H1 (cell line): ENCODE data around the gene ANKRD65. TPM values are rescaled to one million over a fixed set of nuclear protein-coding genes. Genes with fewer than 3 reads are reported as not detected.
"Not testable (repeated sequence)": the region's sequence is repeated elsewhere in the genome, so short reads cannot be mapped to it uniquely, and the experiment has no call there.

Experiments used
- CTCF ChIA-PET: fragments of 300-600 bp; sonication (Branson Sonifier 250); formaldehyde crosslinking; loops from one replicate; lab custom pipeline; 2021; ENCODE audit not compliant: partially characterized antibody; lab: Charles Lee
- POLR2A ChIA-PET: fragments of 300-600 bp; sonication (Branson Sonifier 250); formaldehyde crosslinking; loops from one replicate; lab custom pipeline; 2021; ENCODE audit warnings: inconsistent platforms; ENCODE audit not compliant: partially characterized antibody; lab: Charles Lee
- DNase-seq, 2 experiments: peaks; one replicate each; pipeline versions ENCODE4 v3.0.0 to v3.0.0-alpha.2; 2010 to 2022; ENCODE audit warnings: low spot score in 2 of 2, low read depth in 1 of 2, mixed read lengths in 1 of 2
- FAIRE-seq: peaks from 2 replicates; lab custom pipeline; 2011; peaks lifted over from hg19 to GRCh38; lab: Jason Lieb, UNC
- H2AFZ ChIP-seq: 2 replicates; pipeline ENCODE4 v1.8.1; 2012; ENCODE audit warnings: low read length, inconsistent platforms
- H2AK5ac ChIP-seq: 2 replicates; pipeline ENCODE4 v1.6.1; 2013; ENCODE audit warnings: low read depth, low read length
- H2BK120ac ChIP-seq: replicated peaks from 2 replicates; pipeline ENCODE3; 2013; ENCODE audit warnings: low read depth, low read length, inconsistent platforms
- H2BK12ac ChIP-seq: 2 replicates; pipeline ENCODE4 v1.6.1; 2013; ENCODE audit warnings: low read depth, low read length
- H2BK15ac ChIP-seq: 2 replicates; pipeline ENCODE4 v1.6.1; 2013; ENCODE audit warnings: low read length
- H2BK20ac ChIP-seq: 2 replicates; pipeline ENCODE4 v1.6.1; 2013; ENCODE audit warnings: low read length
- H2BK5ac ChIP-seq: 2 replicates; pipeline ENCODE4 v1.6.1; 2013; ENCODE audit warnings: low read depth, low read length
- H3K14ac ChIP-seq: 2 replicates; pipeline ENCODE4 v1.6.1; 2013; ENCODE audit warnings: inconsistent platforms; ENCODE audit not compliant: insufficient read length
- H3K18ac ChIP-seq: 2 replicates; pipeline ENCODE4 v1.6.1; 2013; ENCODE audit warnings: low read length; ENCODE audit errors: extremely low read depth
- H3K23ac ChIP-seq: 2 replicates; pipeline ENCODE4 v1.6.1; 2013; ENCODE audit warnings: inconsistent platforms; ENCODE audit not compliant: insufficient read length
- H3K23me2 ChIP-seq: 2 replicates; pipeline ENCODE4 v1.6.1; 2013; ENCODE audit warnings: low read depth, low read length
- H3K27ac ChIP-seq: 2 replicates; pipeline ENCODE4 v1.6.1; 2011; ENCODE audit warnings: low read depth, low read length, inconsistent platforms
- H3K27me3 ChIP-seq, 4 experiments: replicated peaks in 1 of 4; 1 replicate in 1 of 4; 2 replicates in 3 of 4; pipeline versions ENCODE4 v1.6.1 to v1.8.1; 2011 to 2013; ENCODE audit warnings: low read length in 3 of 4, mild to moderate bottlenecking in 3 of 4, inconsistent platforms in 2 of 4, mixed read lengths in 2 of 4, moderate library complexity in 1 of 4; ENCODE audit not compliant: control insufficient read depth in 3 of 4, insufficient read depth in 3 of 4; ENCODE audit errors: extremely low read depth in 1 of 4
- H3K36me3 ChIP-seq, 4 experiments: 2 replicates each; pipeline versions ENCODE4 v1.6.1 to v1.8.1; 2011 to 2013; ENCODE audit warnings: mild to moderate bottlenecking in 4 of 4, low read length in 3 of 4, moderate library complexity in 2 of 4, control low read depth in 1 of 4, inconsistent platforms in 1 of 4; ENCODE audit not compliant: insufficient read depth in 4 of 4, control insufficient read depth in 2 of 4
- H3K4ac ChIP-seq: replicated peaks from 2 replicates; pipeline ENCODE3; 2013; ENCODE audit warnings: low read length, low read depth, mixed read lengths, inconsistent platforms; ENCODE audit not compliant: insufficient read length
- H3K4me1 ChIP-seq, 4 experiments: replicated peaks in 1 of 4; 1 replicate in 1 of 4; 2 replicates in 3 of 4; pipeline versions ENCODE4 v1.6.1 to v1.8.1; 2011 to 2013; ENCODE audit warnings: low read length in 3 of 4, inconsistent platforms in 2 of 4, mixed read lengths in 1 of 4; ENCODE audit not compliant: insufficient read depth in 4 of 4, control insufficient read depth in 3 of 4
- H3K4me2 ChIP-seq, 2 experiments: 2 replicates each; pipeline versions ENCODE4 v1.6.1 to v1.8.1; 2011 to 2013; ENCODE audit warnings: low read depth in 2 of 2, low read length in 2 of 2, control low read depth in 1 of 2, inconsistent platforms in 1 of 2, mild to moderate bottlenecking in 1 of 2; ENCODE audit not compliant: insufficient read depth in 1 of 2
- H3K4me3 ChIP-seq, 4 experiments: fragments of 200-600, 300-600 bp in 1 of 4; sonication (generic), shearing (Covaris generic), sonication (Bioruptor Twin) in 1 of 4; 2 replicates each; pipeline versions ENCODE4 v1.5.1 to v1.8.1; 2011 to 2016; ENCODE audit warnings: low read length in 4 of 4, low read depth in 3 of 4, control low read depth in 2 of 4, inconsistent platforms in 2 of 4, mild to moderate bottlenecking in 2 of 4, mixed read lengths in 1 of 4, moderate library complexity in 1 of 4; ENCODE audit not compliant: insufficient read depth in 2 of 4; ENCODE audit errors: extremely low read depth in 1 of 4
- H3K56ac ChIP-seq: replicated peaks from 2 replicates; pipeline ENCODE3; 2013; ENCODE audit warnings: low read depth, mild to moderate bottlenecking, mixed read lengths, low read length, inconsistent platforms; ENCODE audit not compliant: insufficient read length
- H3K79me1 ChIP-seq: 2 replicates; pipeline ENCODE4 v1.6.1; 2013; ENCODE audit warnings: low read depth, low read length, control low read depth
- H3K79me2 ChIP-seq, 2 experiments: 2 replicates each; pipeline versions ENCODE4 v1.6.1 to v1.8.1; 2012 to 2013; ENCODE audit warnings: low read length in 2 of 2, mild to moderate bottlenecking in 2 of 2, inconsistent platforms in 1 of 2; ENCODE audit not compliant: insufficient read depth in 2 of 2, control insufficient read depth in 1 of 2
- H3K9ac ChIP-seq, 4 experiments: replicated peaks in 1 of 4; 1 replicate in 1 of 4; 2 replicates in 3 of 4; pipeline versions ENCODE4 v1.6.1 to v1.8.1; 2011 to 2013; ENCODE audit warnings: low read depth in 3 of 4, low read length in 3 of 4, control low read depth in 2 of 4, mild to moderate bottlenecking in 2 of 4, moderate library complexity in 2 of 4, inconsistent platforms in 1 of 4; ENCODE audit errors: extremely low read depth in 1 of 4
- H3K9me3 ChIP-seq, 2 experiments: 2 replicates each; pipeline versions ENCODE4 v1.6.1 to v1.8.1; 2012 to 2013; ENCODE audit warnings: mild to moderate bottlenecking in 2 of 2, moderate library complexity in 2 of 2, control low read depth in 1 of 2, inconsistent platforms in 1 of 2, low read depth in 1 of 2, low read length in 1 of 2, mixed read lengths in 1 of 2; ENCODE audit not compliant: insufficient read depth in 2 of 2
- H4K20me1 ChIP-seq, 2 experiments: replicated peaks in 1 of 2; 2 replicates each; pipeline versions ENCODE3 to v1.8.1; 2011 to 2013; ENCODE audit warnings: inconsistent platforms in 2 of 2, low read length in 2 of 2, mild to moderate bottlenecking in 1 of 2; ENCODE audit not compliant: insufficient read depth in 2 of 2, control insufficient read depth in 1 of 2
- H4K5ac ChIP-seq: 2 replicates; pipeline ENCODE4 v1.6.1; 2013; ENCODE audit warnings: low read length, low read depth, mixed read lengths, inconsistent platforms; ENCODE audit not compliant: insufficient read length
- H4K8ac ChIP-seq: 2 replicates; pipeline ENCODE4 v1.8.0; 2013; ENCODE audit warnings: mild to moderate bottlenecking, moderate library complexity, low read length, inconsistent platforms; ENCODE audit not compliant: insufficient read depth; ENCODE audit errors: extremely low read depth
- H4K91ac ChIP-seq: replicated peaks from 2 replicates; pipeline ENCODE3; 2013; ENCODE audit warnings: low read length, mixed read lengths, inconsistent platforms; ENCODE audit not compliant: insufficient read length
- WGBS, 2 experiments: shearing (Covaris generic) in 1 of 2; methylation state at CpG; one replicate each; pipeline versions ENCODE4 v1.1.6 to v1.1.7; 2013 to 2015; ENCODE audit warnings: low lambda C conversion rate in 2 of 2, mixed read lengths in 2 of 2, inconsistent platforms in 1 of 2, low coverage in 1 of 2, missing lambda C conversion rate in 1 of 2; ENCODE audit not compliant: insufficient replicate concordance in 2 of 2, insufficient coverage in 1 of 2, insufficient read length in 1 of 2; ENCODE audit errors: extremely low coverage in 1 of 2, missing lambda C conversion rate in 1 of 2; 5-methylcytosine and 5-hydroxymethylcytosine counted together
- polyA plus RNA-seq, 7 experiments: library from polyadenylated mRNA; depleted of rRNA in 3 of 7; stranded (reverse) in 5 of 7; unstranded in 2 of 7; fragments of >200 nt in 5 of 7; fragments of 200-250 nt in 2 of 7; gene quantifications; 1 replicate in 5 of 7; 2 replicates in 1 of 7; 4 replicates in 1 of 7; pipeline versions ENCODE4 v1.2.1 to v1.2.3, GENCODE V29; 2011 to 2013; ENCODE audit warnings: missing spikeins in 2 of 7, mixed read lengths in 2 of 7
- total RNA-seq: library from RNA; stranded (reverse); fragmentation: NEBNext Ultra II Directional; extraction: Animal tissue kit (Norgen Biotek cat#: 25700); gene quantifications from 2 replicates; pipeline ENCODE4 v1.2.1, GENCODE V29; 2021

Gene ANKRD65
- total and polyA plus RNA-seq, 2 of the 8 experiments (the other 6 are each of a cell fraction or from before 2014, with no cell fraction given), result 1.8 to 2.0 TPM

- not testable (repeated sequence) for FAIRE-seq, H3K23me2 ChIP-seq, H3K14ac ChIP-seq, H3K36me3 ChIP-seq, H3K9me3 ChIP-seq, H4K5ac ChIP-seq, H3K79me2 ChIP-seq, H2AK5ac ChIP-seq, H2BK20ac ChIP-seq, H3K4ac ChIP-seq, H3K9ac ChIP-seq, H2BK5ac ChIP-seq, H3K23ac ChIP-seq, H4K20me1 ChIP-seq, H3K79me1 ChIP-seq, H3K4me3 ChIP-seq, H2BK12ac ChIP-seq, H4K91ac ChIP-seq, H3K27me3 ChIP-seq, H3K4me2 ChIP-seq, H3K4me1 ChIP-seq, H3K27ac ChIP-seq, H2BK120ac ChIP-seq, H3K18ac ChIP-seq, DNase-seq, H3K56ac ChIP-seq, H2BK15ac ChIP-seq, H2AFZ ChIP-seq
- CTCF ChIA-PET, result interaction anchor here (0.8 to 2.2 kb wide), 3 partner anchors 10 to 47 kb away, joined by 3 to 5 read pairs (median 5); no protein-coding TSS in a partner anchor
- 89% methylated on average over 6 of the region's 8 CpGs; no CpG with 5 or more reads in 1 of the 2 experiments for WGBS, 2 experiments
- POLR2A ChIA-PET, result interaction anchor here (0.8 to 2.1 kb wide), 5 partner anchors 9 to 50 kb away, joined by 3 to 5 read pairs (median 3); no protein-coding TSS in a partner anchor
- peak overlapping the region; percentile 18; the same call in 1 of the 2 replicates for H4K8ac ChIP-seq
Observed at GRCh38 chr1:1452365-1452739, 31.3 kb upstream of the ANKRD65 start.
